Kidney (tissue), 14 donors: ENCODE measurements around the gene KRTAP25-1. TPM values are rescaled to one million over a fixed set of nuclear protein-coding genes. Genes with fewer than 3 reads are reported as not detected.

Experiments used
- DNase-seq, 5 donors: peaks; one replicate each; pipeline ENCODE4 v3.0.0-alpha.2; 2013 to 2020
- FAIRE-seq: peaks from 2 replicates; lab custom pipeline; 2012; peaks lifted over from hg19 to GRCh38; lab: Jason Lieb, UNC
- H3K27ac ChIP-seq, 2 donors: one replicate each; pipeline ENCODE4 v1.7.0; 2013; ENCODE audit warnings: low read depth in 2 of 2, low read length in 2 of 2, inconsistent platforms in 1 of 2
- H3K27me3 ChIP-seq: one replicate; pipeline ENCODE4 v1.7.1; 2013; ENCODE audit warnings: low read length, inconsistent platforms; ENCODE audit not compliant: control insufficient read depth, insufficient read depth
- H3K36me3 ChIP-seq, 3 donors: one replicate each; pipeline versions ENCODE4 v1.7.0 to v1.7.1; 2013; ENCODE audit warnings: low read length in 3 of 3, control low read depth in 1 of 3, inconsistent platforms in 1 of 3; ENCODE audit not compliant: insufficient read depth in 3 of 3, control insufficient read depth in 2 of 3
- H3K4me1 ChIP-seq, 3 donors: one replicate each; pipeline versions ENCODE4 v1.7.0 to v1.7.1; 2013; ENCODE audit warnings: low read length in 3 of 3, inconsistent platforms in 1 of 3, low read depth in 1 of 3; ENCODE audit not compliant: control insufficient read depth in 2 of 3, insufficient read depth in 2 of 3
- H3K4me3 ChIP-seq, 3 donors: one replicate each; pipeline versions ENCODE4 v1.7.0 to v1.8.1; 2013; ENCODE audit warnings: low read length in 3 of 3, control low read depth in 1 of 3, inconsistent platforms in 1 of 3
- H3K9ac ChIP-seq, 3 donors: one replicate each; pipeline versions ENCODE4 v1.7.0 to v1.7.1; 2013; ENCODE audit warnings: low read length in 3 of 3, control low read depth in 1 of 3, inconsistent platforms in 1 of 3
- H3K9me3 ChIP-seq, 3 donors: one replicate each; pipeline versions ENCODE4 v1.7.0 to v1.7.1; 2013; ENCODE audit warnings: low read length in 3 of 3, control low read depth in 1 of 3, inconsistent platforms in 1 of 3; ENCODE audit not compliant: control insufficient read depth in 2 of 3, insufficient read depth in 1 of 3
- intact Hi-C: fragments of 100-400 bp; cut with DNase I; formaldehyde crosslinking; loops from one replicate; pipeline ENCODE4 v1.11.1; 2022
- polyA plus RNA-seq: library from polyadenylated mRNA; stranded (reverse); fragments of 350-450 nt; fragmentation: Illumina TruSeq; extraction: RNeasy Lipid Tissue Mini Kit (QIAGEN cat#74804); gene quantifications from one replicate; pipeline ENCODE4 v1.2.3, GENCODE V29; 2014; ENCODE audit warnings: low read depth, low replicate concordance; ENCODE audit not compliant: insufficient read depth
- total RNA-seq: library from RNA; stranded (reverse); fragmentation: NEBNext Ultra II Directional; extraction: Animal tissue kit (Norgen Biotek cat#: 25700); gene quantifications from one replicate; pipeline ENCODE4 v1.2.1, GENCODE V29; 2021
- TF ChIP-seq, protein P1 (sequence below): IDR thresholded peaks from 3 replicates; pipeline ENCODE4 v1.5.1; 2012; ENCODE audit warnings: mild to moderate bottlenecking, moderate library complexity, borderline replicate concordance; ENCODE audit not compliant: insufficient read depth; ENCODE audit errors: extremely low read depth
- donor health status: control.
- donor health status: control.
- donor health status: control.
- donor health status: control.
- donor health status: control.
- donor health status: DM: yes; HTN: yes; CAD: no.
- donor health status: Normal renal cell carcinoma (clear cell type).

KRTAP25-1 gene
- total and polyA plus RNA-seq, 2 donors from 2014 or later = not detected

DNA sequence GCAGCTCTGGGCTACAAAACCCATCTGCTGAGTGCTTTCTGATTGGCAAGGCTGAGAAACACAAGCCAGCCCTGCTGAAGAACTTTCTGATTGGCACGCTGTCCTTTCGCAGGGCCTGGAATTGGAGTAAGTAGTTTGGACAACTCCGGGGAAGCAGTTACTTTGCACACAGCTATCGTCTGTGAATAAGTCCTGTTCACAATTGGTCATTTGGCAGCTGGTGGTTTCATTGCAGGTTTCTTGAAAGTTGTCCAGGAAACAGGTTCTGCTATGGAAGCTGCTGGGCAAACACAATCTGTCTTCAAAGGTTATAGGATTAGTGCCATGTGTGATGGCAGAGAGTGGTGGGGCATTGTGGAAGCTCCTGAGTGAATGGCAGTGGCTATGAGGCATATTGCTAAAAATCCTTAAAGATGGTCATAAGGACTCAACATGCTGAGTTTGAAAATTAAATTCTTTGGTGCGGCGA, 48.0 kb upstream of the KRTAP25-1 start, which contains the start of gene KRTAP27-1:
Gene KRTAP27-1, minus strand, starts transcription at position 419 of the 469 bp plus-strand sequence. Its CDS starts 26 bp downstream, at position 393.
- Histone ChIP-seq H3K27ac (no peak within 1 kb of the TSS), H3K36me3 (no peaks in the 10 kb centered on the region), H3K9me3 (no peaks in the 10 kb centered on the region), H3K4me1 (no peaks in the 10 kb centered on the region), H3K27me3 (no peaks in the 10 kb centered on the region), H3K9ac (no peak within 1 kb of the TSS), H3K4me3 (no peak within 1 kb of the TSS)
- TF ChIP-seq, protein P1, sequence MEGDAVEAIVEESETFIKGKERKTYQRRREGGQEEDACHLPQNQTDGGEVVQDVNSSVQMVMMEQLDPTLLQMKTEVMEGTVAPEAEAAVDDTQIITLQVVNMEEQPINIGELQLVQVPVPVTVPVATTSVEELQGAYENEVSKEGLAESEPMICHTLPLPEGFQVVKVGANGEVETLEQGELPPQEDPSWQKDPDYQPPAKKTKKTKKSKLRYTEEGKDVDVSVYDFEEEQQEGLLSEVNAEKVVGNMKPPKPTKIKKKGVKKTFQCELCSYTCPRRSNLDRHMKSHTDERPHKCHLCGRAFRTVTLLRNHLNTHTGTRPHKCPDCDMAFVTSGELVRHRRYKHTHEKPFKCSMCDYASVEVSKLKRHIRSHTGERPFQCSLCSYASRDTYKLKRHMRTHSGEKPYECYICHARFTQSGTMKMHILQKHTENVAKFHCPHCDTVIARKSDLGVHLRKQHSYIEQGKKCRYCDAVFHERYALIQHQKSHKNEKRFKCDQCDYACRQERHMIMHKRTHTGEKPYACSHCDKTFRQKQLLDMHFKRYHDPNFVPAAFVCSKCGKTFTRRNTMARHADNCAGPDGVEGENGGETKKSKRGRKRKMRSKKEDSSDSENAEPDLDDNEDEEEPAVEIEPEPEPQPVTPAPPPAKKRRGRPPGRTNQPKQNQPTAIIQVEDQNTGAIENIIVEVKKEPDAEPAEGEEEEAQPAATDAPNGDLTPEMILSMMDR = no peak
- no peak for DNase-seq
- no peak for FAIRE-seq
- intact Hi-C loops = no loop called here

DNA sequence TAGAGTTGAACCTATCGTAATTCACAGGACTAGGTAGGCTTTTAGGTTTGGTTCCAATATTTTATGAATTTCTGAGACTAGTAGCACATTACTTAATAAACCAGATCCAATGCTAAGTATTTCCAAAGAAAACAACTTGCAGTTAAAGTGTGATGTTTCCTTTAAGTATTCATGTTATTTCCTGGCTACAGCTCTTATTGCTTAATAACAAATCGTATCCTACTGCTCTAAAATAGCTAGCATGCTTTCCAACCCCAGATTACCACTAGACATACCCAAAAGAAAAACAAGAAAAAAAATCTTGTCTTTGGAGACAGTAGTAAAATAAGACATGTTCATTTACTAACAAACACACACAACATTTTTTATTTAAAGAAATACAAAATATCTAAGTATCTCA, 47.3 kb upstream of the KRTAP25-1 start:
- DNase-seq = peak in 1 of 5 donors; percentile 2
- Histone ChIP-seq H3K4me1 (no peaks in the 10 kb centered on the region), H3K9me3 (no peaks in the 10 kb centered on the region), H3K27ac (no peak overlapping the region), H3K4me3 (no peak overlapping the region), H3K27me3 (no peaks in the 10 kb centered on the region), H3K9ac (no peak overlapping the region), H3K36me3 (no peaks in the 10 kb centered on the region)
- intact Hi-C loops = no loop called here
- TF ChIP-seq, protein P1 = no peak
- no peak for FAIRE-seq

DNA sequence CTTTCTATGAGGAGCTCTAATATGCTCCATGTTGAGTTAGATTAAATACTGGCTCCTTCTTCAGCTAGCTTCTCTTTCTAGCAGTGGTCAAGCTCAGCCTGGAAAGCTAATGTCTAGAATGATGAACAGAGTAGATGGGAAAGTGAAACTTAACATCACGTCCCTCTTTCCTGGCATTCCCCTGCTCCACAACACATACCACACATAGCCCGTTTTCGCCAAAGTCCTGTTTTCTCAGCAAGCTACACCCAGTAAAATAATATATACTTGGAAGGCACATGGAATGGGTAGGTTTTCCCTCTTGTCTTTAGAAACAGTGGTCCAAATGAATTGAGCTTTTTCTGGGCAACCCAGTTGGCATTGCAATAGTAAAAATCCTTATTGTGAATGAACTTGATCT, 44.4 kb upstream of the KRTAP25-1 start:
- H3K4me1 ChIP-seq = no peaks in the 10 kb centered on the region
- H3K4me3 ChIP-seq = no peak overlapping the region
- no peaks in the 10 kb centered on the region for H3K27me3 ChIP-seq
- H3K9me3 ChIP-seq = no peaks in the 10 kb centered on the region
- intact Hi-C loops = no loop called here
- TF ChIP-seq, protein P1 = no peak
- H3K36me3 ChIP-seq = no peaks in the 10 kb centered on the region
- DNase-seq (no peak), FAIRE-seq (no peak)
- no peak overlapping the region for H3K27ac ChIP-seq
- H3K9ac ChIP-seq = no peak overlapping the region

DNA sequence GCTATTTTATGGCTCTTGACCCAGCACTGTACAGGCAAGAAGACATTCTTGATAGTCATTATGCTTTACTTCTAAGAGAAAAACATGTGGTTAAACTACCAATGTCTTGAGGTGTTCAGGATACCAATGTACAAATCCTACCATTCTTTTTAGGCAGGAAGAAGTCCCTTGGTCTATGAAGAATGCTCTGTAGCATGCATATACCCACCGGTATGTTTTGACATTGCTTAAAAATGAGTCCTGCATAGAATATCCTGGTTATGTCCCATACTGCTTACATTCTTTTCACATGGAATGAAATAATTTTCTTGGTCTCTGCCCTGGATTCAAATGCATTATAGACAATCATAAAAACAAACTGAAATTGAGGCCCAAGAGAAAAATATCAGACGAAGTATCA, 43.4 kb upstream of the KRTAP25-1 start:
- TF ChIP-seq, protein P1 = no peak
- no peaks in the 10 kb centered on the region for H3K9me3 ChIP-seq
- DNase-seq = no peak
- FAIRE-seq = no peak
- no peaks in the 10 kb centered on the region for H3K36me3 ChIP-seq
- no peak overlapping the region for H3K9ac ChIP-seq
- no peaks in the 10 kb centered on the region for H3K4me1 ChIP-seq
- H3K4me3 ChIP-seq = no peak overlapping the region
- intact Hi-C loops = no loop called here
- H3K27ac ChIP-seq = no peak overlapping the region
- H3K27me3 ChIP-seq = no peaks in the 10 kb centered on the region
